Endothelial cell of umbilical vein (primary cell): ENCODE data around the gene NOX5. TPM values are rescaled to one million over a fixed set of nuclear protein-coding genes. Genes with fewer than 3 reads are reported as not detected.

Source experiments
- BruUV-seq: library from RNA; stranded (reverse); fragments of 400-500 nt; replicated peaks from 2 replicates; lab custom pipeline; 2021; lab: Mats Ljungman, UMichigan
- CTCF ChIA-PET: fragments of 300-600, 350-600 bp; sonication (Branson Sonifier 250); formaldehyde crosslinking; loops from one replicate; lab custom pipeline; 2021; ENCODE audit warnings: antibody characterized with exemption, inconsistent platforms; lab: Charles Lee
- POLR2A ChIA-PET: fragments of 300-600, 350-600 bp; sonication (Branson Sonifier 250); formaldehyde crosslinking; loops from one replicate; lab custom pipeline; 2021; ENCODE audit warnings: antibody characterized with exemption, inconsistent platforms; lab: Charles Lee
- DNase-seq: peaks from one replicate; pipeline ENCODE4 v3.0.0-alpha.2; 2011; ENCODE audit warnings: low read depth, low spot score
- FAIRE-seq: peaks from 2 replicates; lab custom pipeline; 2011; peaks lifted over from hg19 to GRCh38; lab: Jason Lieb, UNC
- H2AFZ ChIP-seq: 2 replicates; pipeline ENCODE4 v1.6.0; 2012; ENCODE audit warnings: low read depth, low read length, control low read depth, inconsistent platforms
- H3K27ac ChIP-seq: 2 replicates; pipeline ENCODE4 v1.5.1; 2011; ENCODE audit warnings: low read depth, mild to moderate bottlenecking, control low read depth, low read length, moderate library complexity; ENCODE audit not compliant: insufficient read depth
- H3K27me3 ChIP-seq, 2 experiments: 2 replicates each; pipeline versions ENCODE4 v1.6.0 to v1.6.1; 2011; ENCODE audit warnings: low read length in 2 of 2, mixed read lengths in 1 of 2; ENCODE audit not compliant: control insufficient read depth in 2 of 2, insufficient read depth in 2 of 2
- H3K36me3 ChIP-seq, 2 experiments: 2 replicates in 1 of 2; 3 replicates in 1 of 2; pipeline ENCODE4 v1.5.1; 2011; ENCODE audit warnings: low read length in 2 of 2, mild to moderate bottlenecking in 1 of 2, moderate library complexity in 1 of 2; ENCODE audit not compliant: control insufficient read depth in 2 of 2, insufficient read depth in 2 of 2; ENCODE audit errors: extremely low read depth in 1 of 2
- H3K4me1 ChIP-seq: 3 replicates; pipeline ENCODE4 v1.5.1; 2011; ENCODE audit warnings: mild to moderate bottlenecking, low read length; ENCODE audit not compliant: control insufficient read depth, insufficient read depth; ENCODE audit errors: extremely low read depth
- H3K4me2 ChIP-seq: 2 replicates; pipeline ENCODE4 v1.6.1; 2011; ENCODE audit warnings: low read length, control low read depth, mixed read lengths; ENCODE audit not compliant: insufficient read depth
- H3K4me3 ChIP-seq, 3 experiments: fragments of 200-600 bp in 1 of 3; sonication (generic), shearing (Covaris generic) in 1 of 3; replicated peaks in 1 of 3; 2 replicates each; pipeline ENCODE4 v1.5.1; 2011 to 2016; ENCODE audit warnings: control low read depth in 3 of 3, low read length in 3 of 3, mild to moderate bottlenecking in 2 of 3, inconsistent platforms in 1 of 3, low read depth in 1 of 3, moderate library complexity in 1 of 3; ENCODE audit not compliant: insufficient read depth in 1 of 3
- H3K79me2 ChIP-seq: 2 replicates; pipeline ENCODE4 v1.6.0; 2012; ENCODE audit warnings: low read length, inconsistent platforms; ENCODE audit not compliant: control insufficient read depth, insufficient read depth
- H3K9ac ChIP-seq: replicated peaks from 2 replicates; pipeline ENCODE3; 2011; ENCODE audit warnings: low read length, control low read depth; ENCODE audit not compliant: insufficient read depth; ENCODE audit errors: extremely low read depth
- H3K9me1 ChIP-seq: replicated peaks from 3 replicates; pipeline ENCODE4 v1.6.0; 2011; ENCODE audit warnings: mild to moderate bottlenecking, low read length; ENCODE audit not compliant: control insufficient read depth, insufficient read depth; ENCODE audit errors: extremely low read depth
- H3K9me3 ChIP-seq: replicated peaks from 2 replicates; pipeline ENCODE4 v1.5.1; 2012; ENCODE audit warnings: low read length, inconsistent platforms; ENCODE audit not compliant: control insufficient read depth, insufficient read depth
- H4K20me1 ChIP-seq: replicated peaks from 2 replicates; pipeline ENCODE3; 2011; ENCODE audit warnings: mild to moderate bottlenecking, low read length; ENCODE audit not compliant: control insufficient read depth, insufficient read depth; ENCODE audit errors: extremely low read depth
- CTCF ChIP-seq, 2 donors: IDR thresholded peaks; 1 replicate in 1 of 2; 2 replicates in 1 of 2; pipeline ENCODE4 v1.5.1; 2011; ENCODE audit warnings: low read length in 2 of 2, mild to moderate bottlenecking in 2 of 2, moderate library complexity in 2 of 2, control low read depth in 1 of 2, inconsistent platforms in 1 of 2, low read depth in 1 of 2; ENCODE audit not compliant: insufficient read depth in 1 of 2; ENCODE audit errors: extremely low read depth in 1 of 2
- EZH2 ChIP-seq: IDR thresholded peaks from 2 replicates; pipeline ENCODE4 v1.6.1; 2012; ENCODE audit warnings: borderline replicate concordance, low read depth, mild to moderate bottlenecking, moderate library complexity, low read length, inconsistent platforms; ENCODE audit not compliant: severe bottlenecking
- FOS ChIP-seq: IDR thresholded peaks from 2 replicates; pipeline ENCODE4 v1.6.1; 2011; ENCODE audit warnings: mild to moderate bottlenecking, low read length, moderate library complexity, borderline replicate concordance; ENCODE audit not compliant: insufficient read depth
- GATA2 ChIP-seq: IDR thresholded peaks from 2 replicates; pipeline ENCODE4 v1.7.0; 2011; ENCODE audit warnings: low read depth, mild to moderate bottlenecking, moderate library complexity, mixed read lengths, low read length; ENCODE audit not compliant: insufficient read length, insufficient read depth
- JUN ChIP-seq: IDR thresholded peaks from 2 replicates; pipeline ENCODE4 v1.6.1; 2011; ENCODE audit warnings: borderline replicate concordance, low read depth; ENCODE audit not compliant: insufficient read length, insufficient read depth
- MYC ChIP-seq: IDR thresholded peaks from one replicate; pipeline ENCODE4 v1.6.1; 2011; ENCODE audit warnings: mild to moderate bottlenecking, low read depth, low read length
- POLR2A ChIP-seq: IDR thresholded peaks from 2 replicates; pipeline ENCODE4 v1.6.1; 2012; ENCODE audit warnings: low read depth, mild to moderate bottlenecking, control low read depth, low read length
- POLR2AphosphoS5 ChIP-seq: IDR thresholded peaks from 2 replicates; pipeline ENCODE4 v1.6.1; 2012; ENCODE audit warnings: low read depth, mild to moderate bottlenecking, control low read depth, low read length, moderate library complexity; ENCODE audit not compliant: insufficient read depth
- dilution Hi-C: fragments of 300-500 bp; cut with MboI; formaldehyde crosslinking; loops from one replicate; pipeline ENCODE4 v1.15.0; 2019; ENCODE audit warnings: low sequenced_read_pairs; ENCODE audit not compliant: extremely low pct_ligation_motif_present
- intact Hi-C: fragments of 100-400 bp; cut with micrococcal nuclease; formaldehyde crosslinking; loops from one replicate; pipeline ENCODE4 v1.10.0; 2022
- polyA plus RNA-seq, 4 experiments: library from polyadenylated mRNA; depleted of rRNA in 3 of 4; stranded (reverse) in 3 of 4; unstranded in 1 of 4; fragments of >200 nt; gene quantifications; 2 replicates each; pipeline versions ENCODE4 v1.2.1 to v1.2.3, GENCODE V29; 2011 to 2012; ENCODE audit warnings: missing spikeins in 1 of 4
- total RNA-seq: library from RNA; stranded (reverse); gene quantifications from 2 replicates; pipeline ENCODE4 v1.2.3, GENCODE V29; 2021
- TF ChIP-seq, protein P1 (sequence below): IDR thresholded peaks from 2 replicates; pipeline ENCODE4 v1.6.1; 2011; ENCODE audit not compliant: insufficient read depth, insufficient read length

NOX5 gene
- total and polyA plus RNA-seq, 2 donors (not counting 3 experiments of a cell fraction or from before 2014, with no cell fraction given), result 0.08 TPM; not detected in 1

DNA sequence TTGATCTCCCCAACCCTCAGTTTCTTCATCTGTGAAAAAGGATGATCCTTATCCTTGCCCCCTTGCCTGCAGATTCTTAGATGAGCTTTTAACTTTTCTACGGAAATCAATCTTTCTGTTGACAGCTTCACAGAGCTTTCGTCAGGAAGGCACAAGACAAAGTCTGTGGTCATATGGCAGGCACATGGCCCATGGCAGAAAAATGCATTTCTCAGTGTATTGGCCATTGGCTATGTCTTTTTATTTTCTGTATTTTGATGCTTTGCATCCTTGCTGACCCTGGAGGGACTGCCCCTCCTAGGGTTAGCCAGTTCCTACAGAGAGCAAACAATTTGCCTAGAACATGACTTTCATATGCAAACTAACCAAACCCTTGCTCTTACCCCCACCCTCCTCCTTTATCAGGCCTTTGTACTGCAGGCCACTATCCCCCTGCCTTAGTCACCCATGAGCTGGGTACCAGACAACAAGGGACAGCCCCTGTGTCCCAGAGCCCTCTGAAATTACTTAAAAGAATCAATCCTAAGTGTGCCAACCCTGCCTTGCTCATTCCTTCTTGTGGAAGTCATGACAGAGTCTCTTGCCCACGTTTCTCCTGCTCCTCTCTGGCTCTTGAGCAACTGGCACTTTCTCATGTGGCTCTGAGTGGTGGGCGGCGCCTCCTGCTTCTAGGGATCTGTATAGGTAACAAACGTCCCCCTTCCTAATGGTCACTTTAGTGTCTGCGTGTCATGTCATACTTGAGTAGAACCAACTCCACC is 24.1 kb upstream of the NOX5 start:
- no peaks in the 10 kb centered on the region for H3K9me3 ChIP-seq
- BruUV-seq, result no TSS peak
- H3K4me2 ChIP-seq, result no peak overlapping the region

More for the DNA sequence above, 24.1 kb upstream of the NOX5 start:
- Histone ChIP-seq H3K27ac (no peak overlapping the region), H3K4me1 (no peaks in the 10 kb centered on the region), H3K79me2 (no peaks in the 10 kb centered on the region), H4K20me1 (no peaks in the 10 kb centered on the region), H3K4me3 (no peak overlapping the region), H3K9me1 (no peaks in the 10 kb centered on the region), H3K9ac (no peak overlapping the region), H3K27me3 (peaks cover 0 to 7% of the 10 kb centered on the region in 2 experiments), H3K36me3 (no peaks in the 10 kb centered on the region), H2AFZ (no peak overlapping the region)
- intact Hi-C loops, result no loop called here
- TF ChIP-seq POLR2AphosphoS5, result no peak
- no peak for TF ChIP-seq GATA2
- TF ChIP-seq JUN, result no peak
- no peak for TF ChIP-seq EZH2
- no peak for TF ChIP-seq MYC
- no peak for TF ChIP-seq CTCF (IDR thresholded peaks at IDR 0.05; ENCODE audit: extremely low read depth in 1 of 2, insufficient read depth in 1 of 2, low read depth in 1 of 2, low read length in 2 of 2)
- TF ChIP-seq FOS, result no peak
- TF ChIP-seq, protein P1, sequence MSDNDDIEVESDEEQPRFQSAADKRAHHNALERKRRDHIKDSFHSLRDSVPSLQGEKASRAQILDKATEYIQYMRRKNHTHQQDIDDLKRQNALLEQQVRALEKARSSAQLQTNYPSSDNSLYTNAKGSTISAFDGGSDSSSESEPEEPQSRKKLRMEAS, result no peak
- TF ChIP-seq POLR2A, result no peak
- CTCF ChIA-PET, result no interaction called here
- DNase-seq (no peak), FAIRE-seq (no peak)
- dilution Hi-C loops, result no loop called here
- POLR2A ChIA-PET, result no interaction called here
